ENCODE results near the gene ADAMTS3. TPM values are rescaled to one million over a fixed set of nuclear protein-coding genes. Genes with fewer than 3 reads are reported as not detected.

Gene ADAMTS3
- total RNA-seq, 2 donors from 2014 or later: 5.8 to 13.0 TPM

DNA sequence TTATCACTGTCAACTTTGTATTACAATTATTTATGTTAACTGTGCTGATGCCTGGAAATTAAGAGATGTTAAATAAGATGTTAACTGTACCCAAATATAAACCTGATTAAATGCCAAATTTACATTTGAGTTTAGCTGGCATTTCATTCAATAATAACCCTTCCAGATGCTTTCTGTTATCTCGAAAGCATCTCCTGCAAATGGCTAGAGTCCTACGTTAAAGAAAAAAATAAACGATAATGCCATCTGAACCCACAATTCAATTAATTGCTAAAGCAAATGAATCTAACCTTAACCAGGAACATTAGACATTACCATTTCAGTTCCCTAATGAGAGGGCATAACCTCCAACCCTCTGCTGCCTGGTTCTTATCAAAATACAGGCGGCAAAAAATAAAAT, 145.0 kb downstream of the ADAMTS3 start:
- Histone ChIP-seq H3K27ac (ENCODE audit: low read depth, low read length) (no peak overlapping the region), H3K4me1 (ENCODE audit: control insufficient read depth, insufficient read depth, low read length) (no peaks in the 10 kb centered on the region), H3K27me3 (ENCODE audit: control insufficient read depth, insufficient read depth, low read length, poor library complexity, severe bottlenecking) (no peaks in the 10 kb centered on the region), H3K9ac (ENCODE audit: extremely low read depth, low read length, poor library complexity, severe bottlenecking) (no peak overlapping the region), H3K36me3 (ENCODE audit: control insufficient read depth, insufficient read depth, low read length) (no peaks in the 10 kb centered on the region), H3K9me3 (ENCODE audit: control insufficient read depth, low read length) (no peaks in the 10 kb centered on the region), H3K4me3 (ENCODE audit: low read length) (no peak overlapping the region)
- no peaks in the 10 kb centered on the region for H3K36me3 Mint-ChIP-seq (ENCODE audit: low read depth)
- H3K4me3 Mint-ChIP-seq: no peak overlapping the region
- TF ChIP-seq, protein P1, sequence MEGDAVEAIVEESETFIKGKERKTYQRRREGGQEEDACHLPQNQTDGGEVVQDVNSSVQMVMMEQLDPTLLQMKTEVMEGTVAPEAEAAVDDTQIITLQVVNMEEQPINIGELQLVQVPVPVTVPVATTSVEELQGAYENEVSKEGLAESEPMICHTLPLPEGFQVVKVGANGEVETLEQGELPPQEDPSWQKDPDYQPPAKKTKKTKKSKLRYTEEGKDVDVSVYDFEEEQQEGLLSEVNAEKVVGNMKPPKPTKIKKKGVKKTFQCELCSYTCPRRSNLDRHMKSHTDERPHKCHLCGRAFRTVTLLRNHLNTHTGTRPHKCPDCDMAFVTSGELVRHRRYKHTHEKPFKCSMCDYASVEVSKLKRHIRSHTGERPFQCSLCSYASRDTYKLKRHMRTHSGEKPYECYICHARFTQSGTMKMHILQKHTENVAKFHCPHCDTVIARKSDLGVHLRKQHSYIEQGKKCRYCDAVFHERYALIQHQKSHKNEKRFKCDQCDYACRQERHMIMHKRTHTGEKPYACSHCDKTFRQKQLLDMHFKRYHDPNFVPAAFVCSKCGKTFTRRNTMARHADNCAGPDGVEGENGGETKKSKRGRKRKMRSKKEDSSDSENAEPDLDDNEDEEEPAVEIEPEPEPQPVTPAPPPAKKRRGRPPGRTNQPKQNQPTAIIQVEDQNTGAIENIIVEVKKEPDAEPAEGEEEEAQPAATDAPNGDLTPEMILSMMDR (conservative IDR thresholded peaks at IDR 0.05): no peak
- no peaks in the 10 kb centered on the region for H3K4me1 Mint-ChIP-seq
- DNase-seq: no peak
- no peaks in the 10 kb centered on the region for H3K9me3 Mint-ChIP-seq
- H3K27ac Mint-ChIP-seq: no peak overlapping the region
- no peaks in the 10 kb centered on the region for H3K27me3 Mint-ChIP-seq (ENCODE audit: insufficient read depth)
- 80 to 86% methylated on average over 4 of the region's 4 CpGs for WGBS, 2 experiments (ENCODE audit: insufficient coverage in 1 of 2, insufficient read length in 1 of 2)

DNA sequence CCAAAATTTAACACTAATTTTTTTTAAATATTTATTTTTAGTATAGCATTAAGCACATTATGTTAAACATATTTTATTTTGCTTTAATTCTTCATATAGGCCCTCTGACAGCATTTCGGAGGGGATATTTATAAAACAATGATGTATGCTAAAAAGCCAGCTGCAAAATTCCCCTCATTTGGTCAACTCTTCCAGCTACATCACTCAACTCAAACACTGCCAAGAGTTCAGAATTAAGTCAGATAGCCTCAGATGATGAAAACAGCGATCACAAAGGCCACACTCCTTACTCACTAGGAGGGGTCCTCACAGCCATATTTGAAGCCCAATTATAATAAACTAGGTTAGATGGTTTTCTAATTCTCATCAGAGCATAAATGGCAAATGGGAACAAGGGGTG, 146.6 kb downstream of the ADAMTS3 start:
- Histone ChIP-seq H3K4me1 (ENCODE audit: control insufficient read depth, insufficient read depth, low read length) (no peaks in the 10 kb centered on the region), H3K36me3 (ENCODE audit: control insufficient read depth, insufficient read depth, low read length) (no peaks in the 10 kb centered on the region), H3K9me3 (ENCODE audit: control insufficient read depth, low read length) (no peaks in the 10 kb centered on the region), H3K27me3 (ENCODE audit: control insufficient read depth, insufficient read depth, low read length, poor library complexity, severe bottlenecking) (no peaks in the 10 kb centered on the region), H3K4me3 (ENCODE audit: low read length) (no peak overlapping the region), H3K27ac (ENCODE audit: low read depth, low read length) (no peak overlapping the region), H3K9ac (ENCODE audit: extremely low read depth, low read length, poor library complexity, severe bottlenecking) (no peak overlapping the region)
- H3K4me1 Mint-ChIP-seq: no peaks in the 10 kb centered on the region
- TF ChIP-seq, protein P1 (conservative IDR thresholded peaks at IDR 0.05): no peak
- no peak overlapping the region for H3K27ac Mint-ChIP-seq
- no peak for DNase-seq
- H3K36me3 Mint-ChIP-seq (ENCODE audit: low read depth): no peaks in the 10 kb centered on the region
- no peaks in the 10 kb centered on the region for H3K9me3 Mint-ChIP-seq
- H3K27me3 Mint-ChIP-seq (ENCODE audit: insufficient read depth): no peaks in the 10 kb centered on the region
- 100% methylated on average over 2 of the region's 2 CpGs; no CpG with 5 or more reads in 1 of the 2 experiments for WGBS, 2 experiments (ENCODE audit: insufficient coverage in 1 of 2, insufficient read length in 1 of 2)
- H3K4me3 Mint-ChIP-seq: no peak overlapping the region

DNA sequence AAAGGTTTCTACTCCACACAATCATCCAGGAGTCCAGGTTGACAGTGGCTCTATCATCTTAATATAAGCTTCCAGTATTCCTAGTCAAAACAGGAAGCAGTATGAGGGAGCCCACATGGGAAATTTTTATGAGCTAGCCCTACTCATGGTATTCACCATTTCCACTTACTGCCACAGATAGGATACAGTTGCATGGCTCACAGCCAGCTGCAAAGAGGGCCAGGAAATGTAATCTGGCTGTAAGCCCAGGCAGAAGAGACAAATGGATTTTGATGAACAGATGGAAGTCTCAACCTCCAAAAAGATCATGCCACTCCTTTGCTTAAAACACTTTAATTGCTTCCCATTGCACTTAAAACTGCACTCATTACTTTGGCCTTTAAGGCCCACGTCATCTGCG, 150.6 kb downstream of the ADAMTS3 start:
- WGBS, 2 experiments (ENCODE audit: insufficient coverage in 1 of 2, insufficient read length in 1 of 2): 94 to 100% methylated on average over 2 of the region's 2 CpGs
- TF ChIP-seq, protein P1 (conservative IDR thresholded peaks at IDR 0.05): no peak
- no peaks in the 10 kb centered on the region for H3K4me1 ChIP-seq (ENCODE audit: control insufficient read depth, insufficient read depth, low read length)

More for the DNA sequence above, 150.6 kb downstream of the ADAMTS3 start:
- H3K27ac ChIP-seq (ENCODE audit: low read depth, low read length): no peak overlapping the region
- DNase-seq: no peak
- no peaks in the 10 kb centered on the region for H3K36me3 ChIP-seq (ENCODE audit: control insufficient read depth, insufficient read depth, low read length)
- no peak overlapping the region for H3K9ac ChIP-seq (ENCODE audit: extremely low read depth, low read length, poor library complexity, severe bottlenecking)
- H3K4me3 Mint-ChIP-seq: no peak overlapping the region
- no peaks in the 10 kb centered on the region for H3K9me3 ChIP-seq (ENCODE audit: control insufficient read depth, low read length)
- no peaks in the 10 kb centered on the region for H3K27me3 ChIP-seq (ENCODE audit: control insufficient read depth, insufficient read depth, low read length, poor library complexity, severe bottlenecking)
- H3K9me3 Mint-ChIP-seq: no peaks in the 10 kb centered on the region
- H3K4me1 Mint-ChIP-seq: no peaks in the 10 kb centered on the region
- H3K36me3 Mint-ChIP-seq (ENCODE audit: low read depth): no peaks in the 10 kb centered on the region
- H3K27me3 Mint-ChIP-seq (ENCODE audit: insufficient read depth): no peaks in the 10 kb centered on the region
- no peak overlapping the region for H3K4me3 ChIP-seq (ENCODE audit: low read length)
- no peak overlapping the region for H3K27ac Mint-ChIP-seq
